Lower leg skin (tissue), 4 donors: Measurements from ENCODE around the gene REV3L. TPM values are rescaled to one million over a fixed set of nuclear protein-coding genes. Genes with fewer than 3 reads are reported as not detected.
"Not testable (repeated sequence)": the region's sequence is repeated elsewhere in the genome, so short reads cannot be mapped to it uniquely, and the experiment has no call there.

Experiments
- DNase-seq, 2 donors: peaks; one replicate each; pipeline ENCODE4 v3.0.0-alpha.2; 2019; ENCODE audit warnings: low spot score in 2 of 2
- H3K4me3 ChIP-seq: fragments of 200-600 bp; sonication (generic); 2 replicates; pipeline ENCODE4 v1.5.1; 2017; ENCODE audit warnings: mild to moderate bottlenecking, low read depth; ENCODE audit not compliant: poor library complexity, severe bottlenecking
- CTCF ChIP-seq, 3 donors: fragments of 450-650 bp; IDR thresholded peaks; one replicate each; pipeline ENCODE4 v1.5.1; 2016; ENCODE audit warnings: antibody characterized with exemption in 3 of 3, mild to moderate bottlenecking in 3 of 3, moderate library complexity in 2 of 3
- POLR2A ChIP-seq, 2 donors: fragments of 450-650 bp; IDR thresholded peaks; one replicate each; pipeline ENCODE4 v1.6.1; 2016 to 2017; ENCODE audit warnings: antibody characterized with exemption in 2 of 2, mild to moderate bottlenecking in 1 of 2, moderate library complexity in 1 of 2
- WGBS, 2 donors: methylation state at CpG; one replicate each; pipeline ENCODE4 v1.1.5; 2018; 5-methylcytosine and 5-hydroxymethylcytosine counted together
- intact Hi-C: fragments of 100-400 bp; cut with DNase I; formaldehyde crosslinking; loops from one replicate; pipeline ENCODE4 v1.15.0; 2023; ENCODE audit warnings: low total_unique reads
- total RNA-seq, 4 donors: library from RNA; depleted of rRNA; stranded (reverse); fragments of >200 nt; gene quantifications; one replicate each; pipeline ENCODE4 v1.1.0, GENCODE V29; 2016

Gene REV3L
- total RNA-seq, 4 donors from 2014 or later, result 25.9 to 45.9 (median 28.6) TPM

- intact Hi-C loops, result no loop called here
- no peak for TF ChIP-seq CTCF (IDR thresholded peaks at IDR 0.05)
- TF ChIP-seq POLR2A (IDR thresholded peaks at IDR 0.05), result no peak
- 85 to 86% methylated on average over 1 of the region's 1 CpG for WGBS, 2 donors
- DNase-seq, result no peak
- no peak overlapping the region for H3K4me3 ChIP-seq
These were observed 143.7 kb downstream of the REV3L start for GRCh38 chr6:111339294-111339693.

- no peak for DNase-seq
- intact Hi-C loops, result no loop called here
- H3K4me3 ChIP-seq, result no peak overlapping the region
- TF ChIP-seq CTCF (IDR thresholded peaks at IDR 0.05) (no peak), POLR2A (IDR thresholded peaks at IDR 0.05) (no peak)
- WGBS, 2 donors, result 83 to 85% methylated on average over 3 of the region's 3 CpGs
These were observed 144.2 kb downstream of the REV3L start for GRCh38 chr6:111338843-111339242.

- TF ChIP-seq CTCF (IDR thresholded peaks at IDR 0.05) (no peak), POLR2A (IDR thresholded peaks at IDR 0.05) (no peak)
- WGBS, 2 donors, result 89 to 96% methylated on average over 1 of the region's 1 CpG
- intact Hi-C loops, result no loop called here
- DNase-seq, result no peak
- H3K4me3 ChIP-seq, result no peak overlapping the region
These were observed 145.2 kb downstream of the REV3L start for GRCh38 chr6:111337829-111338236.

GRCh38 chr6:111329882-111330633, 153.0 kb downstream of the REV3L start:
- no peak for DNase-seq
- H3K4me3 ChIP-seq, result no peak overlapping the region
- intact Hi-C loops, result no loop called here
- no peak for TF ChIP-seq POLR2A (IDR thresholded peaks at IDR 0.05)
- no peak for TF ChIP-seq CTCF (IDR thresholded peaks at IDR 0.05)
- WGBS, 2 donors, result 90 to 93% methylated on average over 3 of the region's 3 CpGs

- WGBS, 2 donors, result 97% methylated on average over 3 of the region's 3 CpGs
- H3K4me3 ChIP-seq, result no peak overlapping the region
- no peak for TF ChIP-seq CTCF (IDR thresholded peaks at IDR 0.05)
- no peak for DNase-seq
- intact Hi-C loops, result no loop called here
These were observed 156.5 kb downstream of the REV3L start for GRCh38 chr6:111326563-111326962.

GRCh38 chr6:111322145-111322544, 160.9 kb downstream of the REV3L start:
- TF ChIP-seq POLR2A (IDR thresholded peaks at IDR 0.05), result no peak
- TF ChIP-seq CTCF (IDR thresholded peaks at IDR 0.05), result no peak
- intact Hi-C loops, result no loop called here
- WGBS, 2 donors, result 62 to 64% methylated on average over 2 of the region's 2 CpGs

GRCh38 chr6:111307950-111308349, 175.1 kb downstream of the REV3L start:
- DNase-seq, H3K4me3 ChIP-seq, intact Hi-C loops: not testable (repeated sequence)
- WGBS, 2 donors, result 97 to 99% methylated on average over 4 of the region's 4 CpGs

More at GRCh38 chr6:111322145-111322544, 160.9 kb downstream of the REV3L start:
- no peak overlapping the region for H3K4me3 ChIP-seq
- DNase-seq, result no peak
